ENCODE data around the gene SSTR3. TPM values are rescaled to one million over a fixed set of nuclear protein-coding genes. Genes with fewer than 3 reads are reported as not detected.

SSTR3 gene
- total and polyA plus RNA-seq, 3 experiments from 2014 or later: 0.24 to 0.62 (median 0.59) TPM

GRCh38 chr22:37184380-37184755 lies 27.9 kb downstream of the SSTR3 start:
- Mint-ChIP-seq H3K4me1 (peaks cover 58 to 85% (median 61%) of the 10 kb centered on the region in 3 donors), H3K9me3 (no peaks in the 10 kb centered on the region)
- peak in 1 of 5 donors; percentile 38 for DNase-seq

GRCh38 chr22:37183432-37184379 lies 28.6 kb downstream of the SSTR3 start:
- Histone ChIP-seq H3K4me3 (ENCODE audit: low read length) (no peak overlapping the region), H3K4me1 (ENCODE audit: insufficient read depth, low read length) (peaks cover 55% of the 10 kb centered on the region), H3K27ac (ENCODE audit: low read depth, low read length) (no peak overlapping the region), H3K27me3 (ENCODE audit: insufficient read depth, low read length, poor library complexity, severe bottlenecking) (no peaks in the 10 kb centered on the region), H3K9me3 (ENCODE audit: low read length) (no peaks in the 10 kb centered on the region), H3K36me3 (ENCODE audit: insufficient read depth, low read length) (no peaks in the 10 kb centered on the region)
- DNase-seq: peak in 1 of 5 donors; percentile 53
- H3K27ac Mint-ChIP-seq: peak overlapping the region in 7 of 8 donors; percentile 7 to 81 (median 68)
- H3K36me3 Mint-ChIP-seq: peaks cover 0 to 2% (median 0%) of the 10 kb centered on the region in 3 donors
- peaks cover 51 to 81% (median 55%) of the 10 kb centered on the region in 3 donors for H3K4me1 Mint-ChIP-seq
- ChIA-PET POLR2A (interaction anchor here (0.5 to 1.0 kb wide), 6 partner anchors 10 to 108 kb away, joined by 3 to 12 read pairs (median 4); no protein-coding TSS in a partner anchor), CTCF (interaction anchor here (0.8 to 2.3 kb wide), 15 partner anchors 8 to 107 kb away, joined by 3 to 7 read pairs (median 3); no protein-coding TSS in a partner anchor)
- H3K4me3 Mint-ChIP-seq: peak overlapping the region in 6 of 7 donors; percentile 10 to 70 (median 44)
- no peaks in the 10 kb centered on the region for H3K9me3 Mint-ChIP-seq
- no peaks in the 10 kb centered on the region for H3K27me3 Mint-ChIP-seq

More at GRCh38 chr22:37184380-37184755, 27.9 kb downstream of the SSTR3 start:
- CTCF ChIA-PET: interaction anchor here (0.9 to 2.3 kb wide), 9 partner anchors 9 to 108 kb away, joined by 3 to 7 read pairs (median 3); no protein-coding TSS in a partner anchor
- H3K9me3 ChIP-seq (ENCODE audit: low read length): no peaks in the 10 kb centered on the region
- H3K27me3 Mint-ChIP-seq: no peaks in the 10 kb centered on the region
- no peaks in the 10 kb centered on the region for H3K27me3 ChIP-seq (ENCODE audit: insufficient read depth, low read length, poor library complexity, severe bottlenecking)
- H3K36me3 Mint-ChIP-seq: peaks cover 0 to 3% (median under 1%) of the 10 kb centered on the region in 3 donors
- no peaks in the 10 kb centered on the region for H3K36me3 ChIP-seq (ENCODE audit: insufficient read depth, low read length)
- POLR2A ChIA-PET: interaction anchor here (0.7 to 1.7 kb wide), 4 partner anchors 10 to 62 kb away, joined by 3 to 6 read pairs (median 4); no protein-coding TSS in a partner anchor
- H3K4me3 Mint-ChIP-seq: peak overlapping the region in 2 of 7 donors; percentile 32 to 49
- no peak overlapping the region for H3K4me3 ChIP-seq (ENCODE audit: low read length)
- peaks cover 55% of the 10 kb centered on the region for H3K4me1 ChIP-seq (ENCODE audit: insufficient read depth, low read length)
- H3K27ac ChIP-seq (ENCODE audit: low read depth, low read length): no peak overlapping the region
- peak overlapping the region in 4 of 8 donors; percentile 23 to 81 (median 66) for H3K27ac Mint-ChIP-seq

- Mint-ChIP-seq H3K4me1 (peaks cover 48 to 79% (median 51%) of the 10 kb centered on the region in 3 donors), H3K4me3 (no peak overlapping the region), H3K36me3 (peaks cover 0 to 2% (median 0%) of the 10 kb centered on the region in 3 donors), H3K27me3 (peaks cover 0 to 2% of the 10 kb centered on the region in 2 donors), H3K9me3 (no peaks in the 10 kb centered on the region), H3K27ac (peak overlapping the region in 2 of 8 donors; percentile 68)
- H3K4me3 ChIP-seq (ENCODE audit: low read length): no peak overlapping the region
- H3K27me3 ChIP-seq (ENCODE audit: insufficient read depth, low read length, poor library complexity, severe bottlenecking): no peaks in the 10 kb centered on the region
- ChIA-PET CTCF (interaction anchor here (1.1 to 1.3 kb wide), 6 partner anchors 12 to 105 kb away, joined by 3 to 6 read pairs (median 4); no protein-coding TSS in a partner anchor), POLR2A (no interaction called here)
- no peaks in the 10 kb centered on the region for H3K9me3 ChIP-seq (ENCODE audit: low read length)
- no peak overlapping the region for H3K27ac ChIP-seq (ENCODE audit: low read depth, low read length)
- H3K4me1 ChIP-seq (ENCODE audit: insufficient read depth, low read length): peaks cover 47% of the 10 kb centered on the region
- no peak for DNase-seq
- H3K36me3 ChIP-seq (ENCODE audit: insufficient read depth, low read length): no peaks in the 10 kb centered on the region
Observed at GRCh38 chr22:37182949-37183245, 29.4 kb downstream of the SSTR3 start.

GRCh38 chr22:37182101-37182948 lies 30.0 kb downstream of the SSTR3 start:
- no peak overlapping the region for H3K4me3 ChIP-seq (ENCODE audit: low read length)
- no peaks in the 10 kb centered on the region for H3K9me3 ChIP-seq (ENCODE audit: low read length)
- H3K4me1 ChIP-seq (ENCODE audit: insufficient read depth, low read length): peaks cover 42% of the 10 kb centered on the region
- H3K36me3 ChIP-seq (ENCODE audit: insufficient read depth, low read length): no peaks in the 10 kb centered on the region
- Mint-ChIP-seq H3K9me3 (no peaks in the 10 kb centered on the region), H3K36me3 (peaks cover 0 to 4% (median 2%) of the 10 kb centered on the region in 3 donors), H3K4me1 (peaks cover 47 to 79% (median 51%) of the 10 kb centered on the region in 3 donors), H3K4me3 (no peak overlapping the region), H3K27ac (peak overlapping the region in 4 of 8 donors; percentile 38 to 80 (median 58)), H3K27me3 (peaks cover 0 to 7% of the 10 kb centered on the region in 2 donors)
- DNase-seq: peak in 1 of 5 donors; percentile 41
- CTCF ChIA-PET: no interaction called here
- H3K27ac ChIP-seq (ENCODE audit: low read depth, low read length): no peak overlapping the region
- POLR2A ChIA-PET: no interaction called here
- H3K27me3 ChIP-seq (ENCODE audit: insufficient read depth, low read length, poor library complexity, severe bottlenecking): no peaks in the 10 kb centered on the region

- Mint-ChIP-seq H3K27ac (peak overlapping the region in 4 of 8 donors; percentile 50 to 84 (median 58)), H3K4me1 (peaks cover 43 to 79% (median 47%) of the 10 kb centered on the region in 3 donors), H3K27me3 (peaks cover 0 to 8% of the 10 kb centered on the region in 2 donors), H3K36me3 (peaks cover 0 to 5% (median 3%) of the 10 kb centered on the region in 3 donors), H3K4me3 (peak overlapping the region in 2 of 7 donors; percentile 33 to 66), H3K9me3 (no peaks in the 10 kb centered on the region)
- ChIA-PET POLR2A (no interaction called here), CTCF (no interaction called here)
- Histone ChIP-seq H3K9me3 (ENCODE audit: low read length) (no peaks in the 10 kb centered on the region), H3K27me3 (ENCODE audit: insufficient read depth, low read length, poor library complexity, severe bottlenecking) (no peaks in the 10 kb centered on the region), H3K27ac (ENCODE audit: low read depth, low read length) (no peak overlapping the region), H3K4me1 (ENCODE audit: insufficient read depth, low read length) (peaks cover 37% of the 10 kb centered on the region), H3K4me3 (ENCODE audit: low read length) (no peak overlapping the region), H3K36me3 (ENCODE audit: insufficient read depth, low read length) (no peaks in the 10 kb centered on the region)
- DNase-seq: no peak
Observed at GRCh38 chr22:37181681-37182080, 30.6 kb downstream of the SSTR3 start.

- H3K27ac ChIP-seq (ENCODE audit: low read depth, low read length): no peak overlapping the region
- H3K27me3 ChIP-seq (ENCODE audit: insufficient read depth, low read length, poor library complexity, severe bottlenecking): no peaks in the 10 kb centered on the region
- H3K4me1 ChIP-seq (ENCODE audit: insufficient read depth, low read length): peaks cover 32% of the 10 kb centered on the region
- Mint-ChIP-seq H3K4me1 (peaks cover 38 to 79% (median 43%) of the 10 kb centered on the region in 3 donors), H3K27ac (peak overlapping the region in 1 of 8 donors; percentile 82), H3K36me3 (peaks cover 0 to 11% (median 6%) of the 10 kb centered on the region in 3 donors), H3K27me3 (peaks cover 0 to 8% of the 10 kb centered on the region in 2 donors), H3K9me3 (no peaks in the 10 kb centered on the region), H3K4me3 (no peak overlapping the region)
- H3K9me3 ChIP-seq (ENCODE audit: low read length): no peaks in the 10 kb centered on the region
- CTCF ChIA-PET: interaction anchor here (0.8 to 1.1 kb wide), 2 partner anchors 11 to 14 kb away, joined by 3 read pairs; no protein-coding TSS in a partner anchor
- H3K36me3 ChIP-seq (ENCODE audit: insufficient read depth, low read length): no peaks in the 10 kb centered on the region
- POLR2A ChIA-PET: no interaction called here
- no peak for DNase-seq
- H3K4me3 ChIP-seq (ENCODE audit: low read length): no peak overlapping the region
Observed at GRCh38 chr22:37180531-37181231, 31.6 kb downstream of the SSTR3 start.

Data from CD8-positive, alpha-beta memory T cell (primary cell).